HG03432 (cell line): ENCODE data around the gene AQP3.
"Not testable (repeated sequence)": the region's sequence is repeated elsewhere in the genome, so short reads cannot be mapped to it uniquely, and the experiment has no call there.

Experiments
- ATAC-seq: cut with Tn5 transposase; IDR thresholded peaks from one replicate; pipeline ENCODE4 v1.9.1; 2021; ENCODE audit warnings: mild to moderate bottlenecking, moderate library complexity; ENCODE audit not compliant: unreplicated experiment

Gene AQP3

GRCh38 chr9:33419708-33420303 lies 27.6 kb downstream of the AQP3 start:
- no peak for ATAC-seq

GRCh38 chr9:33418090-33418489 lies 29.3 kb downstream of the AQP3 start:
- no peak for ATAC-seq

GRCh38 chr9:33416996-33417395 lies 30.4 kb downstream of the AQP3 start:
- no peak for ATAC-seq

GRCh38 chr9:33415501-33416038 lies 31.8 kb downstream of the AQP3 start:
- ATAC-seq: no peak

- no peak for ATAC-seq
Measured at GRCh38 chr9:33414889-33415500, 32.4 kb downstream of the AQP3 start.

- ATAC-seq: no peak
Measured at GRCh38 chr9:33414268-33414667, 33.1 kb downstream of the AQP3 start.

- ATAC-seq: no peak
Measured at GRCh38 chr9:33408087-33408486, 39.3 kb downstream of the AQP3 start.

GRCh38 chr9:33407061-33407460 lies 40.3 kb downstream of the AQP3 start:
- ATAC-seq: no peak

- no peak for ATAC-seq
Measured at GRCh38 chr9:33404788-33405362, 42.5 kb downstream of the AQP3 start.

GRCh38 chr9:33403941-33404787 lies 43.2 kb downstream of the AQP3 start:
- ATAC-seq: no peak

GRCh38 chr9:33402371-33402770 lies 45.0 kb downstream of the AQP3 start, which contains the start of gene AQP7:
Gene AQP7, minus strand, starts transcription at chr9:33402568. Its CDS starts 1,306 bp downstream, at chr9:33401262.
- not testable (repeated sequence) for ATAC-seq

GRCh38 chr9:33401809-33402208 lies 45.6 kb downstream of the AQP3 start:
- ATAC-seq: not testable (repeated sequence)

- ATAC-seq: not testable (repeated sequence)
Measured at GRCh38 chr9:33399047-33399446, 48.3 kb downstream of the AQP3 start.

- not testable (repeated sequence) for ATAC-seq
Measured at GRCh38 chr9:33397801-33398200, 49.6 kb downstream of the AQP3 start.

GRCh38 chr9:33395159-33395879 lies 52.1 kb downstream of the AQP3 start:
- ATAC-seq: not testable (repeated sequence)

- not testable (repeated sequence) for ATAC-seq
Measured at GRCh38 chr9:33393986-33394385, 53.4 kb downstream of the AQP3 start.

GRCh38 chr9:33393581-33393980 lies 53.8 kb downstream of the AQP3 start:
- ATAC-seq: no peak

GRCh38 chr9:33392591-33393021 lies 54.8 kb downstream of the AQP3 start:
- ATAC-seq: not testable (repeated sequence)
